ENCODE measurements around the gene JARID2.

Gene JARID2

DNA sequence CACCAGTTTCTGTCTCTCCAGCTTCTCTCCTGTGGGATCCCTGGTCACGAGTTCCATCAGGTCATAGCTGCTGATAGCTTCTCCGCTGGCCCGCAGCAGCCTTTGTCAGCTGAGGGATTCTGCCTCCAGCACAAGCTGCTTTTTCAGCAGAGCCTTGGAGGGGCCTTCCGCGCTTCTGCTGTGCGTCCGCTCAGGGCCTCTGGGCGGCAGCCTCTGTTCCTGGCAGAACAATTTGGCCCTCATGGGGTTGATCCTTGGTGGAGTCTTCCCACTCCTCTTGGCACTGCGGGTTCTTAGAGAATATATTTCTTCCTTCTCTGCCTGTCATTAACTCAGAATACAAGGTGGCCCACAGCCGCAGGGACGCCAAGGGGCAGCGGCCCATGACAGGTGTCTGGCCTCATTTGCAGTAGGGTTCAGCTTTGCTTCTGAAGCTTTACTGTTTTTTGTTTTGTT, 258.2 kb downstream of the JARID2 start:
- DNase-seq (ENCODE audit: low spot score) (no peak), FAIRE-seq (no peak)

GRCh38 chr6:15504581-15505350, 258.9 kb downstream of the JARID2 start:
- DNase-seq (ENCODE audit: low spot score) (peak; percentile 79), FAIRE-seq (no peak)

GRCh38 chr6:15505463-15505918, 259.6 kb downstream of the JARID2 start:
- DNase-seq (ENCODE audit: low spot score) (no peak), FAIRE-seq (no peak)

GRCh38 chr6:15506066-15506465, 260.2 kb downstream of the JARID2 start:
- DNase-seq (ENCODE audit: low spot score) (no peak), FAIRE-seq (no peak)

GRCh38 chr6:15507221-15507620, 261.4 kb downstream of the JARID2 start:
- DNase-seq (ENCODE audit: low spot score) = no peak
- FAIRE-seq = peak; percentile 42

DNA sequence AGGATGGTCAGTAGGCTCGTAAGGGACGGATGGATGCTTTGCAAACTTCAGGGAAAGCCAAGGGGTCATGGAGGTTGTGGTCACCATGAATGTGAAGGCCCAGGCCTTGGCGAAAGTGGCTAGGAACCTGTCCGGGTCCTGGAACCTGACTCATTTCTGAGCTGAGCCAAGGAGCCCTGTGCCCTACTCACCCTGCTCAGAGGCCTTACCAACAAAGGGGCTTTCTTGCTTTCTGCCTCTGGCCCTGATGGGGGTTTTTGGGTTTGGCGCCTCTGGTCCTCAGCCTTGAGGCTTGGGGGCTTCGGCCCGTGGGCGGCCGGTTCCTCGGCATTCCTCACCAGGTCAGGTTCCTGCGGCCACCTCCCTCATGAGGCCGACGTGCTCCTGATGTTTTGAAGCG, 261.9 kb downstream of the JARID2 start:
- DNase-seq (ENCODE audit: low spot score) = no peak
- no peak for FAIRE-seq

DNA sequence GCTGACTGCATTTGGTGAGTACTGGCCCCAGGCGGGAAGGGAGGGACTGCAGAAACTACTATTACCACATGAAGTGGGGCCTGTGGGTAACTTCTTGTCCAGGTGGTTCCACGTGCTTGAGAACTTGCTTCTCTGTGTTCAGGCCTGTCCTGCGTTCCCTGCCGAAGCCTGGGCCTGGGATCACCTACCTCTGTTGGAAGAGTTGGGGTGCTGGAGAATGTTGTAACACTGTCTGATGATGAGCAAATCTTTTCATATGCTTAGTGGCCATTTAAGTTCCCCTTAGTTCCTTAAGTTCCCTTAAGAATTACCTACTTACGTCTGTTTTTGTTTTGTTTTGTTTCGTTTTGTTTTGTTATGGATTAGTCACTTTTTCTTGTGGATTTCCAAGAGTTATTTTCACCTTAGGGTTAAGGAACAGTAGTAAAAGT, 262.6 kb downstream of the JARID2 start:
- DNase-seq (ENCODE audit: low spot score) (no peak), FAIRE-seq (no peak)

DNA sequence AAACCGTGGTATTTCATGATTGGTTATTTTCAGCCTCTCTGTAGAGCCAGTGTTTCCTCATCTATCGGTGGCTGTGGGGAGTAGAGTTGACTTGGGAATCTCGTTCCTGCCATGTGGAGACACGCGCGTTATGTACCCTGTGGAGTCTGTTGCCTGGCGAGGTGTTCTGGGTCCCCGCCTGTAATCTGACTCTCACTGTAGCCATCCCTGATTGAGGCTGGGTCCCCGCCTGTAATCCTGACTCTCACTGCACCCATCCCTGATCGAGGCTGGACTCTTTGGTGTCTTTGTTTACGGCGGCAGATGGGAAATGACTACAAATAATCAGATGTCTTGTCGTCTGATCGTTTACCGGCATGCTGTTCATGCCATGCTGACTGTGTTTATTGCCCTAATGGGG, 263.1 kb downstream of the JARID2 start:
- DNase-seq (ENCODE audit: low spot score) = no peak
- FAIRE-seq = no peak

DNA sequence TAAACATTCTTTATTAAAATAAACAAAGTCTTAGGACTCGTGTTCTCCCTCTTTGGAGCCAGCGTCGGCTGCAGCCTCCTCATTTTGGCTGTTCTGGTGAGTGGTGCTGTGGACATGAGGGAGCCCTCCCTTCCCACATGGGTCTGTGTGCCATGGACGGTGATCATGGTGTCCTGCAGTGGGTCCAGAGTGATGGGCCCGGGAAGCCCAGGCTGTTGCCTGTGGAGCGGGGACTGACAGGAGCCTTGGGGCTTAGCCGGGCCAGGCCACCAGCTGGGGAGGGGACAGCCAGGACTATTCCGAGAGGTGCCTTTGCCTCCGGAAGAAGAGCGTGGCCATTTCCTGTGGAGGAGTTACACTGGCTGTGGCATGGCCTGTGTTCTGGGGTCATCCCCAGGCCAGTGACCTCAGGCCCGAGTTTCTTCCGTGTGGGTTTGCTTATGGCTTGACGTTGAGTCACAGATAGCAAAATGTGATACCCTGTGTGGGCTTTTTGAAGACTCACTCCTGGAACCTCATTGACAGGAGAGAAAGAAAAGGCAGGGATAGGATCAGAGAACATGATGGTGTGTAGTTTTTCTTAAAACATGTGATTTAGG, 263.6 kb downstream of the JARID2 start:
- DNase-seq (ENCODE audit: low spot score) = no peak
- no peak for FAIRE-seq

DNA sequence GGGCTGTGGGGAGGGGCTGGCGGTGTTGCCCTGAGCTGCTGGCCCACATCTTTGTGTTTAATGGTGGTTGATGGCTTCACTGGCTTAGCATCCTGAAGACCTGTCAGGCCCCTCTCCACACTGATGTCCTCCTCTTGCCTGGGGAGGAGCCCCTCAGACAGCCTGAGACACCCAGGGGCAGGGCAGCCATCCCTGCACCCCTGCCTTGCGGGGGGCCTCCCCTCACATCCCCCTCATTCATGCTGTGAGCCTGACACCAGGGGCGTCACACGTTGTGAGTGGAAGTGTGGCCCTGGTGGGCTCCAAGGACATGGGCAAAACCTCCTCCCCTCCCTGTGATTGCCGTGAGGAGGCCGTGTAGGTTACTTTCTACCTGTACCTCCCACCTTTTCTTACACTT, 264.3 kb downstream of the JARID2 start:
- FAIRE-seq = no peak

DNA sequence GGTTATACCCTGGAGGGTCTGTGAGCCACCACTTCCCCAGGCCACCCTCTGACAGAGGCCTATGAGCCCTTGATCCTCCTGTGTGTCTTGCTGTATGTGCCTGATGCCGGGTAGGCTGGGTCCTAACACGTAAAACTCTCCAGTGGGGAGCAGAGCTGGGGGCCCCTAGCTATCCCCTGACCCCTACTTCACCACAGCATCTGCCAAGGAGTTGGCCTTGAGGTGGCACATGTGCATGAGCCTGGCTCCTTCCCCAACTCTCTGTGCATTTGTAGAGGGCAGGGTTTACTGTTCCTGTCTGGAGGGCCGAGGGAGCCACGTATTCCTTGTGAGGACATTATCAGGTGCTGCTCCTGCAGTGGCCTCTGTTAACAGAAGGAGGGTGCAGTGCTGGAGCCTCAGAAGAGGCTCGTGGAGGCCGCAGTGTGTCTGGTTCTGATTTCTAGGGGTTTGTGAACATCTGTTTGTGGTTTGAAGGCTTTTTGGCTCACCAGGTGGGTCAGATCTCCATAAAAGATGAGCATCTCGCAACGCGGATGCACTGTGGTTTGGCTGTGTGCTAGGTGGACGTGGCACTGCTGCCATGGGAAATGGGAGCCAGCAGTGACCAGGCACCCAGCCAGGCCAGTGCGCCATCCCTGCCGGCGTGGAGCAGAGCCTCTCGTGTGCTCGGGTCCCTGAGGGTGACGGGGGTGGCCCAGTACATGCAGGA, 264.8 kb downstream of the JARID2 start:
- FAIRE-seq (no peak), DNase-seq (ENCODE audit: low spot score) (no peak)

More for the DNA sequence above, 264.3 kb downstream of the JARID2 start:
- DNase-seq (ENCODE audit: low spot score) = no peak

- FAIRE-seq = no peak
- DNase-seq (ENCODE audit: low spot score) = no peak
Observed at GRCh38 chr6:15511248-15512125, 265.6 kb downstream of the JARID2 start.

DNA sequence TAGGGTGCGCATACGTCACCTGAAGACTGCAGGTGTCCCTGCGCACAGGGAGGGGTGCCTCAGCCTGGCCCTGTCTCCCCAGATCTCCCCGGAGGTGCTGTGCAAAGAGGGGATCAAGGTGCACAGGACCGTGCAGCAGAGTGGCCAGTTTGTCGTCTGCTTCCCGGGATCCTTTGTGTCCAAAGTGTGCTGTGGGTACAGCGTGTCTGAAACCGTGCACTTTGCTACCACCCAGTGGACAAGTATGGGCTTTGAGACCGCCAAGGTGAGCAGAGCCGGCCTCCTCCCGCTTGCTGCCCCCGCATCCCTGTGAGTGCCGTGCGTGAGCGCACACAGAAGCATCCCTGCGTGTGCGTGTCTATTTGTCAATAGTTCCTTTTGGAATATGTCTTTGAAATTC, 266.3 kb downstream of the JARID2 start:
- DNase-seq (ENCODE audit: low spot score) = peak; percentile 27
- FAIRE-seq = no peak

- FAIRE-seq (no peak), DNase-seq (ENCODE audit: low spot score) (no peak)
Observed at GRCh38 chr6:15512721-15513120, 266.9 kb downstream of the JARID2 start.

GRCh38 chr6:15513131-15513771, 267.4 kb downstream of the JARID2 start:
- DNase-seq (ENCODE audit: low spot score) (no peak), FAIRE-seq (no peak)

- FAIRE-seq (no peak), DNase-seq (ENCODE audit: low spot score) (no peak)
Observed at GRCh38 chr6:15513801-15514711, 268.2 kb downstream of the JARID2 start.

- DNase-seq (ENCODE audit: low spot score) (no peak), FAIRE-seq (no peak)
Observed at GRCh38 chr6:15515226-15515625, 269.4 kb downstream of the JARID2 start.

DNA sequence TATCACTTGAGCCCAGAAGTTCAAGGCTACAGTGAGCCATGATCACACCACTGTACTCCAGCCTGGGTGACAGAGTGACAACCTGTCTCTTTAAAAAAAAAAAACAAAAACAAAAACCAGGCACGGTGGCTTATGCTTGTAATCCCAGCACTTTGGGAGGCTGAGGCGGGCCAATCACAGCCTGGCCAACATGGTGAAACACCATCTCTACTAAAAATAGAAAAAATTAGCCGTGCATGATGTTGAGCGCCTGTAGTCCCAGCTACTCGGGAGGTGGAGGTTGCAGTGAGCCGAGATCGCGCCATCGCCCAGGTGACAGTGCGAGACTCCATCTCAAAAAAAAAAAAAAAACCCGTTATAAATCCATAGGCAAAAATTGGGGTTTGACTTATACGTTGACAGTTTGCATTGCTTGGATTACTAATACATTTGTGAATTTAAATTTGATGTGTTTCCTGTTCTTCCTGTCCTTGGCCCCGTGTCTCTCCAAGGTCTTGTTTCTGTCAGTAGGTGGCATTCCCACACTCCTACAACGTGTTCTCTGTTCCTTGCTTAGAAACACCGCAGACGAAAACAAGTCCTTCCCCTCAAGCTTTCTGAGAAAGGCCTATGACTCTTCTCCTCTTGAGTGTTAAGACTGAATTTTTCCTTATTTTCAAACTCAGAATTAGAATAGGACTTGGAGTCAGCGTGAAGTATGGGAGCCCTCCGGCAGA, 269.9 kb downstream of the JARID2 start:
- FAIRE-seq (no peak), DNase-seq (ENCODE audit: low spot score) (no peak)

DNA sequence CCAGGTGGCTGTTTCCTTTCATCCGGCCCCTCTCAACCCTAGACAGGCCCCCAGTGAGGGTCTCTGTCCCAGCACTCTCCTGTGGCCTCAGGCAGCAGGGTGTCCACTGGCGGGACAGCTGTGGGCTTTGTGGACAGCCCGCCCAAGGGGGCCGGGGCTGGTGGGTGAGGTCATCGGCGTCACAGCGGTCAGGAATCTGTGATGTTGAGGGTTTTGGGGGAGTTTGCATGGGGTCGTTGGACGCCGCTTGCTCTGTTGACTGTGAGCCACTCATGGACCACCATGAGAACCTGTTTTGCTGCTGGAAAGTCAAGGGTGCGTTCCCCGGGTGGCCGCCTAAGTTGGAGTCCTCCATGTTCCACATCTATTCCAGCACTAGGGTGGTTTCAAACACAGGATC, 270.5 kb downstream of the JARID2 start:
- DNase-seq (ENCODE audit: low spot score) (no peak), FAIRE-seq (no peak)

Measured in urothelium cell line (cell line).